Measurements from ENCODE around the gene SAMMSON.

DNA sequence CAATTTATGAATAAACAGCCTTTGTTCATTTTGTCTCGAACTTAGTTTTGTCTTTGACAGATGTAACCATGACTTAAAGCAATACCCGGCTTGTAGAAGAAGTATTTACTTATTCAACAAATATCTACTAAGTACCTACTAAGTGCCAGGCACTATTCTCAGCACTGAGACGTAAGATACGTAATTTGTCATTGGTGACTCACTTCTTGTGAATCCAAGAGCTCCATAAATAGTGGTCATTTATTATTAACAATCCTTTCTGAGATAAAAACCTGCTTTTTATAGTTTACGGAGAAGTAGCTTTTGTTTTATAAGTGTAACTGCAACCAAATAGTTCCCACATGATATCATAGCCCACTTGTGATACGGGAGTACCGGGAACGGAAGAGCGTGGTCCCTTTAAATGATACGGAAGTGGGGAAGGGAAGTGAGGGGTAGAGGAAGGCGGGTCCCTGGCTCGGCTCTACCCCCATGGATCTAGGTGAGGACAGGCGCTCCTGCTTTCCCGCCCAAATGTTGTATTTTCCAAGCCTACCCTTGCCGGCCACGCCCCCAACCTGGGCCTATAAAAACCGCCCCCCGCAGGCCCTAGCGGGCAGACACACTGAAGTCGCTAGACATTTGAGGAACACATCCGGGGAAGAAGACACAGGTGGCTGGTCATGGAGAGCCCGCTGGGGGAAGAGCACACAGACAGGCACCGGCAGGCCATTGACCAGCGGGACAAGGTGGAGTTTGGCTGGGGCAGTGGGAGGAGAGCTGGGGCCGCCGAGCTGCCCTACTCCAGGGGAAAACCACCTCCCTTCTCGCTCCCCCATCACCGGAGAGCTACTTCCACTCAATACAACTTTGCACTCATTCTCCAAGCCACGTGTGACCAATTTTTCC is at the start of gene SAMMSON:
- TF ChIP-seq POLR2A (IDR thresholded peaks at IDR 0.05) (no peak), CTCF (IDR thresholded peaks at IDR 0.05) (no peak)

Data from stomach (tissue), 4 donors.